D721Med (cell line): ENCODE results near the gene C1orf21.

Experiments
- DNase-seq: peaks from one replicate; pipeline ENCODE4 v3.0.0; 2011; ENCODE audit warnings: low spot score; ENCODE audit not compliant: insufficient read length
- FAIRE-seq: peaks from 2 replicates; lab custom pipeline; 2011; peaks lifted over from hg19 to GRCh38; lab: Jason Lieb, UNC
- TF ChIP-seq, protein P1 (sequence below): IDR thresholded peaks from 2 replicates; pipeline ENCODE4 v1.5.1; 2012; ENCODE audit warnings: mild to moderate bottlenecking, control low read depth; ENCODE audit not compliant: insufficient read depth; ENCODE audit errors: missing control alignments

C1orf21 gene

DNA sequence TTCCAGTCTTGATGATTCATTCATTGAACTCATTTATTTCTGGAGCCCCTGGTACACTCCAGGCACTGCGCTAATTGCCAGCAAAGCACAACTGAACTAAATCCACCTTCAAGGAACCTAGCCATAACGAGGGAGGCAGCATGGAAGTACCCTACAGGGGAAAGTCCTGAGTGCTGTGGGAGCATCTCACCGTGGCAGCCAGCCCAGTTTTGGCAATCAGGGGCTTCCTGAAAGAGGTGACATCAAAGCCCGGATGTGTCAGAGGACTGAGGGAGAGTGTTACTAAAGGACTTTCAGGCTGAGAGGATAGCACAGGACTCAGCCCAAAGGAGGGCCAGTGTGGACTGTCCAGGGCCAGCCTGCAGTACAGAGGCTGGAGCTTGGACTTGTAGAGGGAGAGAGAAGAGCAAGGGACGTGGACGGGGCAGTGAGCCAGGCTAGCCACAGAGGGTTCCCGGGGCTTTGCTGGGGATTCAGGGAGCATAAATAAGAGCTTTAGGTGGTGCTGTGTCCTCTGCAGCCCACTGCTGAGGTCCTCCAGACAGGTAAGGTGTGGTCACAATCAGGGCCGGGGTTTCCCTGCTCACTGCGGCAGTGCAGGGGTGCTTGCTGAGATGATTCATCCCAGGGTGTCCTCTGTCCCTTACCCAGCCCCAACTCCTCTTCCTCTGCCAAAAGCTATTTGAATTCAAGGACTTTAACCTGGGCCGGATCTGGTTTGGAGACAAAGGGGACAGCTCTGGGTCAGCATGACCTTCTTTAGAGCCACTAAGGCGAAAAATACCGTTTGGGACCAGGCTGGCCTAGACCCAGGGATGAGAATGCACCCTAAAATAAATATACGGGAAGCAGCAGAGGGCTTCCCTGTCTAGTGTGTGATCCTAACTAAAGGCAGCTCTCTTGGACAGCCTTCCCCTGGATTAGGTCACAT is 239.5 kb downstream of the C1orf21 start:
- TF ChIP-seq, protein P1, sequence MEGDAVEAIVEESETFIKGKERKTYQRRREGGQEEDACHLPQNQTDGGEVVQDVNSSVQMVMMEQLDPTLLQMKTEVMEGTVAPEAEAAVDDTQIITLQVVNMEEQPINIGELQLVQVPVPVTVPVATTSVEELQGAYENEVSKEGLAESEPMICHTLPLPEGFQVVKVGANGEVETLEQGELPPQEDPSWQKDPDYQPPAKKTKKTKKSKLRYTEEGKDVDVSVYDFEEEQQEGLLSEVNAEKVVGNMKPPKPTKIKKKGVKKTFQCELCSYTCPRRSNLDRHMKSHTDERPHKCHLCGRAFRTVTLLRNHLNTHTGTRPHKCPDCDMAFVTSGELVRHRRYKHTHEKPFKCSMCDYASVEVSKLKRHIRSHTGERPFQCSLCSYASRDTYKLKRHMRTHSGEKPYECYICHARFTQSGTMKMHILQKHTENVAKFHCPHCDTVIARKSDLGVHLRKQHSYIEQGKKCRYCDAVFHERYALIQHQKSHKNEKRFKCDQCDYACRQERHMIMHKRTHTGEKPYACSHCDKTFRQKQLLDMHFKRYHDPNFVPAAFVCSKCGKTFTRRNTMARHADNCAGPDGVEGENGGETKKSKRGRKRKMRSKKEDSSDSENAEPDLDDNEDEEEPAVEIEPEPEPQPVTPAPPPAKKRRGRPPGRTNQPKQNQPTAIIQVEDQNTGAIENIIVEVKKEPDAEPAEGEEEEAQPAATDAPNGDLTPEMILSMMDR = no peak
- DNase-seq (no peak), FAIRE-seq (no peak)

DNA sequence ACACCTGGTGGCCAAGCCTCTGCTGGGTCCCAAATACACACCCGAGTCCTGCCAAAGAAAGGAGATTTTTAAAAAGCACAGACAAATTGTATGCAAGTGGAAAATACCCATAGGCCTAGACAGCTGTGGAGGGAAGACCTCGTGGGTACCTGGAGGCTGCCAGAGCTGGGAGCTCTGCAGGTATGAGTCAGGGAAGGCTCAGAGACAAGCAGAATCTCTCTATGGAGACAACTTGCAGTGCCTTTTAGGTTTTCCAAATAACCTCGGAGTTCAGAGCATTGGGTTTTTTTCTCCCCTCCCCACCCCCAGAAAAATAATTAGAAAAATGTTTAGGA is 240.1 kb downstream of the C1orf21 start:
- no peak for DNase-seq
- FAIRE-seq = no peak
- TF ChIP-seq, protein P1 = no peak

DNA sequence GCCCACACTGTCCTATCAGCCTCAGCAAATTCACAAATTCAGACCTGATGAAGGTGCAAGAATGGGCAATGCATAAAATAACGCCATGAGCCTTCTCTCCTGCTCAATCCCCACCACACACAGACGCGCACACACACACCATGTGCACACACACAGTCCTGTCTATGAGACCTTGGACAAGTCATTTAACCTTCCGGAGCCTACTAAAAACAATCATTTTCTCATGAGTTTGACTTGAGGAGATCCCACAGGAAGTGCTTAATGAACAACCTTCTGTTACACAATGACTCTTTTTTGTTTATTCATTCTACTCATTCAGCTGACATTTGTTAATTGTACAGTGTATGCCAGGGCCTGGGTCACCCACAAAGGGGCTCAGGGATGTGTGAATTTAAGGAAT is 242.4 kb downstream of the C1orf21 start:
- DNase-seq (no peak), FAIRE-seq (no peak)
- TF ChIP-seq, protein P1 = no peak

DNA sequence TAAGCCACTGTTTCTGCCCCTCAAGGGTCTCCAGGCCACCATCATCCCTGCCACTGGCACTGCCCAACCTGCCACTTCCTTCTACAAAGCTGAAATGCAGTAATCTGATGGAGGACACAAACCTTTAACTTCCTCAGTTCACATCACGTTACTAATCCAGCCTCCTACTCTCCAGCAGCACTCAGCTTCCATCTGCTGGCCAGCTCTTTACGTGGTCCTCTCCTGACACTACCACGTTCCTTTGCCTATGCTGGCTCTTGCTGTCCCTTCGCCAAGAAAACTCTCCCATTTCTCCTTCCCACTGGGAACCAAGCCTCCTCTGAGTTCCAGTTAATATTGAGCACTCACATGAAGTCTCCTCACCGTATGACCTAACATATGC is 243.8 kb downstream of the C1orf21 start:
- DNase-seq (no peak), FAIRE-seq (no peak)
- TF ChIP-seq, protein P1 = no peak

DNA sequence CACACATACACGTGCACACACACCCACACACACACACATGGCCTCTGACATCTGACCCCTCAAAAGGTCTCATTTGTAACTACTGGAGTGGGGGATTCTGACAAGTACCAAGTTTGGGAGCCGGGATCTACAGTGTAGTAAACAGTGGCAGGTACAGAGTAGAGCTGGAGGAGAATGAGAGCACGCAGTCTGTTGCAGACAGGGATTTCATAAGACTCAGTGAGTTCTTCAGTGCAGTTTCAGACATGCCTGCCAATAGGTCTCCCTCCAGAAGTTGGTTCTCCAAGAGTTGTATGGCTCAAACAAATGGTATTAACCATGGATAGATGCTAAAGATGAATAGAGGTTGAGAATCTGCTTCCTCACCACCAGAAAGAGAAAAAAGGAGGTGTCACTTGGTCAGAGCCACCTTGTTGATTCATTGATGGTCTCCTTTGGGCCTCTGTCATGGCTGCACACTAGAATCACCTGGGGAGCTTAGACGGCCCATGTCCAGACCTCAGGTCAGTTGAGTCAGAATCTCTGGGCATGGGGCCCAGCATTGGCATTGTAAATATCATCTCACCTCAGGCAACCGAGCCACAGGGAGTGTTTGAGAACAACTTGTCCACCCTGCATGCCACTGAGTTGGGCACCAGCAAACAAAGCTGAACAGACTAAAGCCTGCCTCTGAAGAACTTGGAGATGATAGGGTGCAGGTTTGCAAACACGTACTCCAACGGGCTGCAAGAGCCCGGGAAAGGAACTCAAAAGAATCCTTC is 245.8 kb downstream of the C1orf21 start:
- DNase-seq (no peak), FAIRE-seq (no peak)
- TF ChIP-seq, protein P1 = no peak

DNA sequence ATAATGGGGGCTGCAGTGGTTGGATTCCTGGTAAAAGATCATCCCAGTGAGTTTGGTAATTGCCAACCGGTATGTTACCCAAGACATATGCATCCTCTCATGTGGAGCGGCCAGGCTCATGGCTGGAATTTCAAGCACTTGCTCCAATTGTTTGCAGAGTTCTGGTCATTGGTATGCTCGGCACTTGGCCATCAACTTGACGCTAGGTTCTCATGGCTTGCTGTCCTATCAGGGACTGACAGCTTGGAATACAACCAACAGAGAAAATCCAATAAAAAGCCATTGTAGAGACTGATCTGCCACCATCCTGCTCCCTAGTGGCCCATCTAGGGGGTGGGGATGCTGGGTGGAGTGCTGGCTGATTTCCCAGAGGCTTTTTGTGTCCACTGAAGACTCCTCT is 247.0 kb downstream of the C1orf21 start:
- peak; percentile 21 for FAIRE-seq

More for the DNA sequence above, 247.0 kb downstream of the C1orf21 start:
- no peak for DNase-seq
- TF ChIP-seq, protein P1 = no peak
